ENCODE measurements around the gene BAAT. TPM values are rescaled to one million over a fixed set of nuclear protein-coding genes. Genes with fewer than 3 reads are reported as not detected.
A peak's percentile ranks its signal among the peaks of the same experiment; 100 is the strongest.

Gene BAAT
- total and polyA plus RNA-seq, 8 donors: 0.43 to 13.9 (median 1.6) TPM

DNA sequence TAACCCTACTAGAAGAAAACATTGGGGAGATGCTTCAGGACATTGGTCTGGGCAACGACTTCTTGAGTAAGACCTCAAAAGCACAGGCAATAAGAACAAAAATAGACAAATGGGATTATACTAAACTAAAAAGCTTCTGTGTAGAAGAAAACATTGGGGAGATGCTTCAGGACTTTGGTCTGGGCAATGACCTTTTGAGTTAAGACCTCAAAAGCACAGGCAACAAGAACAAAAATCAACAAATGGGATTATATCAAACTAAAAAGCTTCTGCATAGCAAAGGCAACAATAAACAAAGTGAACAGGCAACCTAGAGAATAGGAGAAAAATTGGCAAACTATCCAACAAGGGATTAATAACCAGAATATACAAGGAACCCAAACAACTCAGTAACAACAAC is 9.9 kb upstream of the BAAT start:
- Histone ChIP-seq H3K4me3 (no peak overlapping the region), H3K27me3 (no peaks in the 10 kb centered on the region), H3K36me3 (peaks cover 0 to 8% (median 0%) of the 10 kb centered on the region in 3 donors), H3K27ac (no peak overlapping the region), H3K4me1 (peaks cover 7 to 18% (median 11%) of the 10 kb centered on the region in 3 donors), H3K9me3 (no peaks in the 10 kb centered on the region)
- 92 to 100% methylated on average over 1 of the region's 1 CpG for WGBS, 2 donors
- no peak for ATAC-seq
- intact Hi-C loops (cut with DNase I): no loop called here
- no peak for DNase-seq
- FAIRE-seq: no peak
- TF ChIP-seq, protein P1, sequence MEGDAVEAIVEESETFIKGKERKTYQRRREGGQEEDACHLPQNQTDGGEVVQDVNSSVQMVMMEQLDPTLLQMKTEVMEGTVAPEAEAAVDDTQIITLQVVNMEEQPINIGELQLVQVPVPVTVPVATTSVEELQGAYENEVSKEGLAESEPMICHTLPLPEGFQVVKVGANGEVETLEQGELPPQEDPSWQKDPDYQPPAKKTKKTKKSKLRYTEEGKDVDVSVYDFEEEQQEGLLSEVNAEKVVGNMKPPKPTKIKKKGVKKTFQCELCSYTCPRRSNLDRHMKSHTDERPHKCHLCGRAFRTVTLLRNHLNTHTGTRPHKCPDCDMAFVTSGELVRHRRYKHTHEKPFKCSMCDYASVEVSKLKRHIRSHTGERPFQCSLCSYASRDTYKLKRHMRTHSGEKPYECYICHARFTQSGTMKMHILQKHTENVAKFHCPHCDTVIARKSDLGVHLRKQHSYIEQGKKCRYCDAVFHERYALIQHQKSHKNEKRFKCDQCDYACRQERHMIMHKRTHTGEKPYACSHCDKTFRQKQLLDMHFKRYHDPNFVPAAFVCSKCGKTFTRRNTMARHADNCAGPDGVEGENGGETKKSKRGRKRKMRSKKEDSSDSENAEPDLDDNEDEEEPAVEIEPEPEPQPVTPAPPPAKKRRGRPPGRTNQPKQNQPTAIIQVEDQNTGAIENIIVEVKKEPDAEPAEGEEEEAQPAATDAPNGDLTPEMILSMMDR (IDR thresholded peaks at IDR 0.05): no peak

DNA sequence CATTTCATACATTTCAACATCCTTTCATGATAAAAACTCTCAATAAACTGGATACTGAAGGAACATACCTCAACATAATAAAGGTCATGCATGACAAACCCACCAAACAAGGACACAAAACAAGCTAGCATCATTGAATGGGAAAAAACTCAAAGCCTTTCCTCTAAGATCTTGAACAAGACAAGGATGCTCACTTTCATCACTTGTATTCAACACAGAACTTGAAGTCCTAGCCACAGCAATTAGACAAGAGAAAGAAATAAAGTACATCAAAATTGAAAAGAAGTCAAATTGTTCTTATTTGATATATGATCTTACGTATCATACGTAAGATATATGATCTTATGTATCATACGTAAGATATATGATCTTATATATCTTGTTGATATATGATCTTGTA is 8.3 kb upstream of the BAAT start:
- intact Hi-C loops (cut with DNase I): no loop called here

DNA sequence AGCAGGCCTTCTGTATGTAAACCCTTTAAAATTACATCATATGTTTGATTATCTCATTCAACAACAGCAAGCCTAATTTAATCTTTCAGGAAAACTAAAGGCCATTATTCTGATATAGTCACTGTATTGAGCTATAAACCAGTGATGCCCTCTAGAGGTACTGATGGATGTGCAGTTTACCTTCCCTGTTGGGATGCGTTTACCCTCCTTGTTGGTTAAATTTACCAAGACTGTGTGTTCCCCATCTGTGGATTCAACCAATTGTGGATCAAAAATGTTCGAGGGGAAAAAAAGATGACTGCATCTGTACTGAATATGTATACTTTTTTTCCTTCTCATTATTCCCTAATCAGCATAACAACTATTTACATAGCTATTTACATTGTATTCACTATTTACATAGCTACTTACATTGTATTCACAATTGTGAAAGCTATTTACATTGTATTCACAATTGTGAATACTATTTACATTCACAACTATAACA is 3.7 kb upstream of the BAAT start:
- Histone ChIP-seq H3K9me3 (no peaks in the 10 kb centered on the region), H3K36me3 (peaks cover 0 to 14% (median 0%) of the 10 kb centered on the region in 3 donors), H3K27ac (peak overlapping the region in 1 of 4 donors; percentile 55), H3K27me3 (no peaks in the 10 kb centered on the region), H3K4me1 (peaks cover 0 to 7% (median 5%) of the 10 kb centered on the region in 3 donors), H3K4me3 (no peak overlapping the region)
- intact Hi-C loops (cut with DNase I): loop anchor here in 1 of 3 donors (10.0 kb wide), 1 partner anchor 74 kb away; no protein-coding TSS in a partner anchor
- 55 to 68% methylated on average over 2 of the region's 2 CpGs for WGBS, 2 donors
- ATAC-seq (peak; percentile 59 to 89 (median 83)), DNase-seq (no peak), FAIRE-seq (no peak)
- TF ChIP-seq, protein P1 (IDR thresholded peaks at IDR 0.05): peak in 1 of 4 donors; percentile 7

More for the DNA sequence above, 8.3 kb upstream of the BAAT start:
- no peak overlapping the region for H3K27ac ChIP-seq
- TF ChIP-seq, protein P1 (IDR thresholded peaks at IDR 0.05): no peak
- no peak for FAIRE-seq
- ATAC-seq: no peak
- H3K36me3 ChIP-seq: peaks cover 0 to 14% (median 0%) of the 10 kb centered on the region in 3 donors
- DNase-seq: no peak
- no peaks in the 10 kb centered on the region for H3K9me3 ChIP-seq
- no peaks in the 10 kb centered on the region for H3K27me3 ChIP-seq
- no peak overlapping the region for H3K4me3 ChIP-seq
- peaks cover 7 to 20% (median 12%) of the 10 kb centered on the region in 3 donors for H3K4me1 ChIP-seq
- WGBS, 2 donors: 98 to 99% methylated on average over 3 of the region's 3 CpGs

DNA sequence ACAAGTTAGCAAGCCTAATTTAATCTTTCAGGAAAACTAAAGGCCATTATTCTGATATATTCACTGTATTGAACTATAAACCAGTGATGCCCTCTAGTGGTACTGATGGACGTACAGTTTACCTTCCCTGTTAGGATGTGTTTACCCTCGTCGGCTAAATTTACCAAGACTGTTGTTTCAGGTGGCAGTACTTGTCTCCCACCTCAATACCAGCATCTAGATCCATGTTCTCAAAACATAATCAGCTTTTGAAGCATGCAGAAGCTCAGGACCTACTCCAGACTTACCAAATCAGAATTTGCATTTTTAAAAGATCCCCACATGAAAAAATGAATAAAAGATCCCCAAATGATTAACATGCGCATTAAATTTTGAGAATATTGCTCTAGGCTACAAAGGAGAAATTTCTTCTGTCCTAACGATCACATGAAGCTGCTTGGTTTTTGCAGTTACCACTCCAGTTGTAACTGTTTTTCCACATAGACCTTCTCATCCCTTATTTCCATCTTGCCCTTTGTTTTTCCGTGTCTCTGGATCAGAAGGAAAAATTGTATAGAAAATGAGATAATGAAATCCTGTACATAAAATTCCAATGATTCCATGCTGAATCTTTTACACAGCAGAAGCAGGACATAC is 3.2 kb upstream of the BAAT start:
- Histone ChIP-seq H3K27me3 (no peaks in the 10 kb centered on the region), H3K4me1 (peaks cover 0 to 7% (median 5%) of the 10 kb centered on the region in 3 donors), H3K27ac (peak overlapping the region in 1 of 4 donors; percentile 55), H3K9me3 (no peaks in the 10 kb centered on the region), H3K4me3 (no peak overlapping the region), H3K36me3 (peaks cover 0 to 14% (median 0%) of the 10 kb centered on the region in 3 donors)
- TF ChIP-seq, protein P1 (IDR thresholded peaks at IDR 0.05): peak; percentile 10 to 49 (median 41)
- DNase-seq (peak in 2 of 6 donors; percentile 23 to 27), FAIRE-seq (no peak), ATAC-seq (peak; percentile 89 to 98 (median 96))
- 42 to 47% methylated on average over 6 of the region's 6 CpGs for WGBS, 2 donors
- intact Hi-C loops (cut with DNase I): loop anchor here in 1 of 3 donors (10.0 kb wide), 1 partner anchor 73 kb away; no protein-coding TSS in a partner anchor

DNA sequence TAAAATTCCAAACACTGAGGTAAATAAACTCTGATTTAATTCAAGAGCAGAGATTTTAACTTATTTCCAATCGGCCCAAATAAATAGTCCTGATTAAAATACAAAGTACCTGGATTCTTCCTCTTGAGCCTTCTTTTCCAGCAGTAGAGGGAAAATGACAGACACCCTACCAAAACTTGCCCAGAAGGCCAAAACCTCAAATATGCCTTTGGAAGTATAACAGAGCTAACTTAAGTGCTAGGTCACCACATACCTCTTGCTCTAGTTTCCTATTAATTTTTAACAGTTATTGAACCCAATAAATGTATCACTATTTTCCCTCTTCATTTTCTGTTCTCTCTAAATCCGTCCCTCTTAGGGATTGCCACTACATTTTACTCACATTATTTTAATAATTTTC is 1.4 kb downstream of the BAAT start:
- no peak for DNase-seq
- Histone ChIP-seq H3K4me3 (no peak overlapping the region), H3K36me3 (no peaks in the 10 kb centered on the region), H3K27me3 (no peaks in the 10 kb centered on the region), H3K4me1 (peaks cover 0 to 7% (median 5%) of the 10 kb centered on the region in 3 donors), H3K27ac (peak overlapping the region in 1 of 4 donors; percentile 27), H3K9me3 (no peaks in the 10 kb centered on the region)
- peak in 2 of 4 donors; percentile 47 to 59 for ATAC-seq
- FAIRE-seq: no peak
- intact Hi-C loops (cut with DNase I): loop anchor here in 1 of 3 donors (10.0 kb wide), 1 partner anchor 69 kb away; no protein-coding TSS in a partner anchor
- TF ChIP-seq, protein P1 (IDR thresholded peaks at IDR 0.05): no peak
- WGBS, 2 donors: 42 to 44% methylated on average over 2 of the region's 2 CpGs
